ENCODE results near the gene PSMB4. TPM values are rescaled to one million over a fixed set of nuclear protein-coding genes. Genes with fewer than 3 reads are reported as not detected.

The PSMB4 gene
- total RNA-seq, 1 experiment from 2014 or later, result 414 TPM

- ATAC-seq (no peak), DNase-seq (ENCODE audit: low spot score) (no peak)
- Mint-ChIP-seq H3K36me3 (peaks cover 34% of the 10 kb centered on the region), H3K27ac (no peak overlapping the region), H3K9me3 (peaks cover 36% of the 10 kb centered on the region), H3K4me1 (no peaks in the 10 kb centered on the region), H3K4me3 (no peak overlapping the region), H3K27me3 (ENCODE audit: low read depth) (peaks cover 9% of the 10 kb centered on the region)
- ChIA-PET POLR2A (no interaction called here), CTCF (no interaction called here)
- TF ChIP-seq FOXP4 (CRISPR knock-in tag; IDR thresholded peaks at IDR 0.05) (no peak), EMX1 (CRISPR knock-in tag; IDR thresholded peaks at IDR 0.05) (no peak), ZNF532 (CRISPR knock-in tag; IDR thresholded peaks at IDR 0.05; ENCODE audit: borderline replicate concordance) (no peak), CBFB (CRISPR knock-in tag; IDR thresholded peaks at IDR 0.05; ENCODE audit: low read depth) (no peak)
Measured at GRCh38 chr1:151361883-151362282, 37.5 kb upstream of the PSMB4 start.

GRCh38 chr1:151362308-151363155, 36.8 kb upstream of the PSMB4 start:
- peaks cover 9% of the 10 kb centered on the region for H3K27me3 Mint-ChIP-seq (ENCODE audit: low read depth)
- ChIA-PET CTCF (no interaction called here), POLR2A (interaction anchor here (0.5 kb wide), 1 partner anchor 18 kb away, joined by 3 read pairs; no protein-coding TSS in a partner anchor)
- DNase-seq (ENCODE audit: low spot score), result no peak
- H3K4me1 Mint-ChIP-seq, result no peaks in the 10 kb centered on the region
- peaks cover 34% of the 10 kb centered on the region for H3K36me3 Mint-ChIP-seq
- ATAC-seq, result no peak
- H3K4me3 Mint-ChIP-seq, result no peak overlapping the region
- H3K9me3 Mint-ChIP-seq, result peaks cover 36% of the 10 kb centered on the region
- no peak overlapping the region for H3K27ac Mint-ChIP-seq
- TF ChIP-seq ZNF121 (CRISPR knock-in tag; IDR thresholded peaks at IDR 0.05) (no peak), USF2 (CRISPR knock-in tag; IDR thresholded peaks at IDR 0.05) (no peak), ATF6 (CRISPR knock-in tag; IDR thresholded peaks at IDR 0.05) (no peak), TCF7 (CRISPR knock-in tag; IDR thresholded peaks at IDR 0.05; ENCODE audit: low read depth) (no peak), ZBTB21 (CRISPR knock-in tag; IDR thresholded peaks at IDR 0.05; ENCODE audit: borderline replicate concordance) (no peak), HMGXB4 (CRISPR knock-in tag; IDR thresholded peaks at IDR 0.05) (no peak), FOXP1 (CRISPR knock-in tag; IDR thresholded peaks at IDR 0.05; ENCODE audit: borderline replicate concordance) (no peak), PRRX2 (CRISPR knock-in tag; IDR thresholded peaks at IDR 0.05) (no peak), ATF2 (CRISPR knock-in tag; IDR thresholded peaks at IDR 0.05; ENCODE audit: borderline replicate concordance, low read depth) (no peak), USF1 (CRISPR knock-in tag; IDR thresholded peaks at IDR 0.05) (no peak), SMAD3 (CRISPR knock-in tag; IDR thresholded peaks at IDR 0.05; ENCODE audit: borderline replicate concordance) (no peak), ZNF232 (CRISPR knock-in tag; IDR thresholded peaks at IDR 0.05) (no peak), ZNF317 (CRISPR knock-in tag; IDR thresholded peaks at IDR 0.05; ENCODE audit: borderline replicate concordance, low read depth) (no peak), SP1 (CRISPR knock-in tag; conservative IDR thresholded peaks at IDR 0.05) (no peak), ATF1 (CRISPR knock-in tag; IDR thresholded peaks at IDR 0.05) (no peak), KAT7 (CRISPR knock-in tag; IDR thresholded peaks at IDR 0.05; ENCODE audit: borderline replicate concordance) (no peak)

All from WTC11 (cell line).